Measurements from ENCODE around the gene TMBIM1.

The TMBIM1 gene

DNA sequence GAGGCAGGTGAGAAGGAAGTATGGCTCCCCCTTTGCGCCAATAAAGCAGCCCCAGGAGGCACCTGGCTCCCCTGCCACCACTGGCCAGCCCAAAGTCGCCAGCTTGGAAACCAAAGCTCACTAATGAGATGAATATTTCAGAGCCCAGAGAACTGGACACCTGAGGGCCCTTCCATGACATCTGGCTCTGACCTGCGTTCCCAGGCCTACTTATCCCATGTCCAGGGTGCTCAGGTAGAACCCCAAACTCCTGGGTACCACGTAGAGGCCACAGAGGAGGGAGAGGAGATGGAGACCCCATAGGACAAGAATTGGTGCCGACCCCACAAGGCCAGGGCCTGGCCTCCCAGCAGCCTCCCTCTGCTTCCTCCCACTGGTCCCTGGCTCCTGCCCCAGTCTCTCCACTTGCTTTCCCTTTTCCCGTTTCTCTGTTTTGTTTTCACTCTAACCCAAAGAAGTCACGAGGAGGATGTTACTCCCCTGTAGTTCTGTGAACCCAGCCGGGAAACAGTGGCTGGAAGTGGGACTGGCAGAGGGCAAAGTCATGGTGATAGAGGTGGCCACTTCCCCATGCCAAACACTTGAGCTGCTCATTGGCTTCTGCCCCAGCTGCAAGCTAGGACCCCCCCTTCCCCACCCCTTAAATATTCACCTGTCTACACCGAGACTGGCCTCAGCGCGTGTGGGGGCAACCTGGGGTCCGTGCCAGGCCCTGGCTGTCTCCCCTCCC is 820 bp downstream of the TMBIM1 start:
- H3K9me3 ChIP-seq (ENCODE audit: control insufficient read depth, low read length), result no peaks in the 10 kb centered on the region
- H3K36me3 ChIP-seq (ENCODE audit: control insufficient read depth, insufficient read depth, low read length), result no peaks in the 10 kb centered on the region
- H3K4me1 ChIP-seq (ENCODE audit: control insufficient read depth, insufficient read depth, low read length), result peaks cover 13% of the 10 kb centered on the region
- H3K27ac ChIP-seq (ENCODE audit: insufficient read depth, low read depth, low read length, poor library complexity, severe bottlenecking), result no peak overlapping the region
- H3K27me3 ChIP-seq (ENCODE audit: control insufficient read depth, insufficient read depth, low read length, poor library complexity, severe bottlenecking), result peaks cover 5% of the 10 kb centered on the region
- 80 to 83% methylated on average over 12 of the region's 12 CpGs for WGBS, 2 experiments
- H3K4me3 ChIP-seq (ENCODE audit: insufficient read depth, low read depth, low read length), result peak overlapping the region; percentile 55

GRCh38 chr2:218290316-218291261 is 1.7 kb downstream of the TMBIM1 start:
- H3K4me3 ChIP-seq (ENCODE audit: insufficient read depth, low read depth, low read length), result no peak overlapping the region
- H3K9me3 ChIP-seq (ENCODE audit: control insufficient read depth, low read length), result no peaks in the 10 kb centered on the region

DNA sequence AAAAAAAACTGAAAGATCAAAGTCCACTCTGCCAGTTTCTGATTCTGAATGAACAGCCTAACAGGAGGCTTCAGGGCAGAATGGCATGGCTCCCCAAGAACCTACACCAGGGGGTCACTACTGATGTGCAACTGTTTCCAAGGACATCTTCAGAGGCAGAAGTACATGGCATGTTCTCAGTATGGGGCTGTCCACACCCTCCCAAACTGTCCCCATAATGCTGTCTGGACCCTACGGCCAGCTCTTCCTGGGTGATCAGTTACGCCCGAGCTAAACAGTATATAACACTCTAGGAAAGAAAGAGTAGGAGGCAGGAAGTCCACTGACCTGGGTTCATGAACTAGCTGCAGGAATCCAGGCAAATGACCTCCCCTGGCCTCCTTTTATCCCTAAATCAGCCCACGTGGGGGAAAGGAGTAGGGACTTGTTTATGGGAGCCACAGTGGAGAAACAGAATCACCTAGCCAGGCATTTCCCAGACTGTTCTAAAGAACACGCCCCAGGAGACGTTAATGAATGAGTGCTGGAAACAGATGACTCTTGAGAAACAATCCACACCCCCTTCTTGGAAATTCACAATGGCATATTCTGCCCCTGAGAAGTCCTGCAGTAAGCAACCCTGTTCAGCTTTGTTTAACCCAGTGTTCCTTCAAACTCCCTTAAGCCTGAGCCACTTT is 2.5 kb downstream of the TMBIM1 start:
- WGBS, 2 experiments, result 74 to 78% methylated on average over 6 of the region's 6 CpGs
- no peaks in the 10 kb centered on the region for H3K9me3 ChIP-seq (ENCODE audit: control insufficient read depth, low read length)
- no peak overlapping the region for H3K4me3 ChIP-seq (ENCODE audit: insufficient read depth, low read depth, low read length)
- H3K36me3 ChIP-seq (ENCODE audit: control insufficient read depth, insufficient read depth, low read length), result no peaks in the 10 kb centered on the region
- H3K27me3 ChIP-seq (ENCODE audit: control insufficient read depth, insufficient read depth, low read length, poor library complexity, severe bottlenecking), result peaks cover 5% of the 10 kb centered on the region
- no peak overlapping the region for H3K27ac ChIP-seq (ENCODE audit: insufficient read depth, low read depth, low read length, poor library complexity, severe bottlenecking)
- peaks cover 17% of the 10 kb centered on the region for H3K4me1 ChIP-seq (ENCODE audit: control insufficient read depth, insufficient read depth, low read length)

More at GRCh38 chr2:218290316-218291261, 1.7 kb downstream of the TMBIM1 start:
- WGBS, 2 experiments, result 83 to 84% methylated on average over 12 of the region's 12 CpGs
- H3K27ac ChIP-seq (ENCODE audit: insufficient read depth, low read depth, low read length, poor library complexity, severe bottlenecking), result no peak overlapping the region
- H3K4me1 ChIP-seq (ENCODE audit: control insufficient read depth, insufficient read depth, low read length), result peaks cover 17% of the 10 kb centered on the region
- H3K27me3 ChIP-seq (ENCODE audit: control insufficient read depth, insufficient read depth, low read length, poor library complexity, severe bottlenecking), result peaks cover 5% of the 10 kb centered on the region
- H3K36me3 ChIP-seq (ENCODE audit: control insufficient read depth, insufficient read depth, low read length), result no peaks in the 10 kb centered on the region

GRCh38 chr2:218286570-218287459 is 5.5 kb downstream of the TMBIM1 start:
- H3K27me3 ChIP-seq (ENCODE audit: control insufficient read depth, insufficient read depth, low read length, poor library complexity, severe bottlenecking), result no peaks in the 10 kb centered on the region
- no peak overlapping the region for H3K27ac ChIP-seq (ENCODE audit: insufficient read depth, low read depth, low read length, poor library complexity, severe bottlenecking)
- peaks cover 17% of the 10 kb centered on the region for H3K4me1 ChIP-seq (ENCODE audit: control insufficient read depth, insufficient read depth, low read length)
- no peaks in the 10 kb centered on the region for H3K36me3 ChIP-seq (ENCODE audit: control insufficient read depth, insufficient read depth, low read length)
- H3K4me3 ChIP-seq (ENCODE audit: insufficient read depth, low read depth, low read length), result no peak overlapping the region
- 48 to 53% methylated on average over 11 of the region's 11 CpGs for WGBS, 2 experiments
- no peaks in the 10 kb centered on the region for H3K9me3 ChIP-seq (ENCODE audit: control insufficient read depth, low read length)

DNA sequence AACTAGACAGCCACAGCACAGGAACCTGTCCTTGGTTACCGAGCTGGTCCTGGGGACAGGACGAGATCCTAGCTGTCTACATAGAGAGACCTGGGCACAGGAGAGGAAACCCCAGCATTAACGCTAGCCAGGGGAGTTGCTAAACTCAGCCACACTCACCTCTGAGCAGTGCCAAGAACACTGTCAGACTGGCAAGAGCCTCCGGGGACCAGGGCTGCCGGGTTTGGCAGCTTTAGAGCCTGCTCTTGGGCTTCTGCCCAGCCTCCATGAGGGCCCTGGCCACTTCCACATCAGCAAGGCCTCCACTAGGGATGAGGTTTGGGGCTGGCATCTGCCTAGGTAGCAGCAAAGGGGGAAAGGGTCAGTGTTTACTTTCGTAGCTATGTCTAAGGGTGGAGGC is 6.7 kb downstream of the TMBIM1 start:
- Histone ChIP-seq H3K27me3 (ENCODE audit: control insufficient read depth, insufficient read depth, low read length, poor library complexity, severe bottlenecking) (no peaks in the 10 kb centered on the region), H3K27ac (ENCODE audit: insufficient read depth, low read depth, low read length, poor library complexity, severe bottlenecking) (no peak overlapping the region), H3K36me3 (ENCODE audit: control insufficient read depth, insufficient read depth, low read length) (no peaks in the 10 kb centered on the region), H3K9me3 (ENCODE audit: control insufficient read depth, low read length) (no peaks in the 10 kb centered on the region), H3K4me1 (ENCODE audit: control insufficient read depth, insufficient read depth, low read length) (peaks cover 17% of the 10 kb centered on the region), H3K4me3 (ENCODE audit: insufficient read depth, low read depth, low read length) (no peak overlapping the region)
- WGBS, 2 experiments, result 94% methylated on average over 6 of the region's 6 CpGs

GRCh38 chr2:218284106-218284811 is 8.0 kb downstream of the TMBIM1 start:
- 89 to 93% methylated on average over 16 of the region's 16 CpGs for WGBS, 2 experiments
- Histone ChIP-seq H3K4me1 (ENCODE audit: control insufficient read depth, insufficient read depth, low read length) (peaks cover 8% of the 10 kb centered on the region), H3K27ac (ENCODE audit: insufficient read depth, low read depth, low read length, poor library complexity, severe bottlenecking) (no peak overlapping the region), H3K4me3 (ENCODE audit: insufficient read depth, low read depth, low read length) (no peak overlapping the region), H3K9me3 (ENCODE audit: control insufficient read depth, low read length) (no peaks in the 10 kb centered on the region), H3K36me3 (ENCODE audit: control insufficient read depth, insufficient read depth, low read length) (no peaks in the 10 kb centered on the region), H3K27me3 (ENCODE audit: control insufficient read depth, insufficient read depth, low read length, poor library complexity, severe bottlenecking) (no peaks in the 10 kb centered on the region)

- H3K36me3 ChIP-seq (ENCODE audit: control insufficient read depth, insufficient read depth, low read length), result no peaks in the 10 kb centered on the region
- H3K27ac ChIP-seq (ENCODE audit: insufficient read depth, low read depth, low read length, poor library complexity, severe bottlenecking), result peak overlapping the region; percentile 1
- no peaks in the 10 kb centered on the region for H3K27me3 ChIP-seq (ENCODE audit: control insufficient read depth, insufficient read depth, low read length, poor library complexity, severe bottlenecking)
- WGBS, 2 experiments, result 91 to 92% methylated on average over 17 of the region's 17 CpGs
- no peaks in the 10 kb centered on the region for H3K9me3 ChIP-seq (ENCODE audit: control insufficient read depth, low read length)
- H3K4me1 ChIP-seq (ENCODE audit: control insufficient read depth, insufficient read depth, low read length), result peaks cover 8% of the 10 kb centered on the region
- no peak overlapping the region for H3K4me3 ChIP-seq (ENCODE audit: insufficient read depth, low read depth, low read length)
Measured at GRCh38 chr2:218282173-218282991, 9.9 kb downstream of the TMBIM1 start.

- Histone ChIP-seq H3K4me1 (ENCODE audit: control insufficient read depth, insufficient read depth, low read length) (peaks cover 4% of the 10 kb centered on the region), H3K9me3 (ENCODE audit: control insufficient read depth, low read length) (no peaks in the 10 kb centered on the region), H3K36me3 (ENCODE audit: control insufficient read depth, insufficient read depth, low read length) (no peaks in the 10 kb centered on the region), H3K4me3 (ENCODE audit: insufficient read depth, low read depth, low read length) (no peak overlapping the region), H3K27ac (ENCODE audit: insufficient read depth, low read depth, low read length, poor library complexity, severe bottlenecking) (no peak overlapping the region), H3K27me3 (ENCODE audit: control insufficient read depth, insufficient read depth, low read length, poor library complexity, severe bottlenecking) (no peaks in the 10 kb centered on the region)
- 90 to 94% methylated on average over 3 of the region's 3 CpGs for WGBS, 2 experiments
Measured at GRCh38 chr2:218281449-218281848, 10.9 kb downstream of the TMBIM1 start.
